Tibial nerve (tissue), 4 donors: ENCODE data around the gene SIX2.

Experiments used
- EP300 ChIP-seq, 2 donors: sonication (generic); formaldehyde crosslinking; IDR thresholded peaks; one replicate each; pipeline ENCODE4 v1.6.1; 2017; ENCODE audit warnings: antibody characterized with exemption in 2 of 2, mild to moderate bottlenecking in 1 of 2
- POLR2A ChIP-seq, 2 donors: fragments of 450-650 bp; IDR thresholded peaks; one replicate each; pipeline ENCODE4 v1.6.1; 2017; ENCODE audit warnings: antibody characterized with exemption in 2 of 2, mild to moderate bottlenecking in 2 of 2, moderate library complexity in 2 of 2
- TF ChIP-seq, protein P1 (sequence below), 5 experiments: fragments of 200-600 bp in 3 of 5; fragments of 450-650 bp in 2 of 5; sonication (generic) in 3 of 5; IDR thresholded peaks; one replicate each; pipeline ENCODE4 v1.5.1; 2016 to 2019; ENCODE audit warnings: antibody characterized with exemption in 5 of 5, mild to moderate bottlenecking in 3 of 5, moderate library complexity in 2 of 5

DNA sequence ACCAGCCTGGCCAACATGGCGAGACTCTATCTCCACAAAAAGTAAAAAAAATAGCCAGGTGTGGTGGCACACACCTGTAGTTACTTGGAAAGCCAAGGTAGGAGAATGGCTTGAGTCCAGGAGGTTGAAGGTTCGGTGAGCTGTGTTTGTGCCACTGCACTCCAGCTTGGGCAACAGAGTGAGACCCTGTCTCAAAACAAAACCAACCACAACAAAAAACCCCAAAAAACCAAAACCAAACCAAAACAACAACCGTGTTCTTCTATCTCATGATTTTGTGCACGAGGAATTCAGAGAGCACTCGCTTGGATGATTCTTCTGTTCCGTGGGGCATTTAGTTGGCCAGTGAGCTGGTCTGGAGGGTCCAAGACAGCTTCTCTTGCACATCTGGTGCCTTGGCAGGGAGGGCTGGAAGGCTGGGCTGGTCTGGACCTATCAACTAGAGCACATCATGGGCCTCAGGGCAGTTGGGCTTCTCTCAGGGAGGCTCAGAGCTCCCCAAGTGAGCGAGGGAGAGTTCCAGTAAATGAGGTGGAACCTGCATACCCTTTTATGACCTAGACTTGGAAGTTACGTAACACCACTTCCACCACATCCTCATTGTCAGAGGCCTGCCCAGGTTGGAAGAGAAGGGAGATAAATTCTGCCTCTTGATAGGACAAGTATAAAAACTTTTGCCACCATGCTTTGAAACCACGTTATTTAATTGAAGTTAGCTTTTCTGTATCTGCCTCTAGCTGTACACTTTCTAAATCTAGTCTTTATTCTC is 25.2 kb downstream of the SIX2 start:
- TF ChIP-seq POLR2A (IDR thresholded peaks at IDR 0.05) (no peak), EP300 (IDR thresholded peaks at IDR 0.05) (no peak)
- TF ChIP-seq, protein P1, sequence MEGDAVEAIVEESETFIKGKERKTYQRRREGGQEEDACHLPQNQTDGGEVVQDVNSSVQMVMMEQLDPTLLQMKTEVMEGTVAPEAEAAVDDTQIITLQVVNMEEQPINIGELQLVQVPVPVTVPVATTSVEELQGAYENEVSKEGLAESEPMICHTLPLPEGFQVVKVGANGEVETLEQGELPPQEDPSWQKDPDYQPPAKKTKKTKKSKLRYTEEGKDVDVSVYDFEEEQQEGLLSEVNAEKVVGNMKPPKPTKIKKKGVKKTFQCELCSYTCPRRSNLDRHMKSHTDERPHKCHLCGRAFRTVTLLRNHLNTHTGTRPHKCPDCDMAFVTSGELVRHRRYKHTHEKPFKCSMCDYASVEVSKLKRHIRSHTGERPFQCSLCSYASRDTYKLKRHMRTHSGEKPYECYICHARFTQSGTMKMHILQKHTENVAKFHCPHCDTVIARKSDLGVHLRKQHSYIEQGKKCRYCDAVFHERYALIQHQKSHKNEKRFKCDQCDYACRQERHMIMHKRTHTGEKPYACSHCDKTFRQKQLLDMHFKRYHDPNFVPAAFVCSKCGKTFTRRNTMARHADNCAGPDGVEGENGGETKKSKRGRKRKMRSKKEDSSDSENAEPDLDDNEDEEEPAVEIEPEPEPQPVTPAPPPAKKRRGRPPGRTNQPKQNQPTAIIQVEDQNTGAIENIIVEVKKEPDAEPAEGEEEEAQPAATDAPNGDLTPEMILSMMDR (IDR thresholded peaks at IDR 0.05): no peak
